GM15510 (cell line): ENCODE results near the gene HYAL1.

ENCODE experiments used
- POLR2A ChIP-seq: IDR thresholded peaks from 3 replicates; pipeline ENCODE4 v1.6.1; 2011; ENCODE audit warnings: borderline replicate concordance; ENCODE audit not compliant: insufficient read length; ENCODE audit errors: extremely low read depth

The HYAL1 gene

GRCh38 chr3:50340147-50340447, 36.7 kb upstream of the HYAL1 start:
- no peak for TF ChIP-seq POLR2A

- no peak for TF ChIP-seq POLR2A
These were observed 36.2 kb upstream of the HYAL1 start for GRCh38 chr3:50339485-50340146.

DNA sequence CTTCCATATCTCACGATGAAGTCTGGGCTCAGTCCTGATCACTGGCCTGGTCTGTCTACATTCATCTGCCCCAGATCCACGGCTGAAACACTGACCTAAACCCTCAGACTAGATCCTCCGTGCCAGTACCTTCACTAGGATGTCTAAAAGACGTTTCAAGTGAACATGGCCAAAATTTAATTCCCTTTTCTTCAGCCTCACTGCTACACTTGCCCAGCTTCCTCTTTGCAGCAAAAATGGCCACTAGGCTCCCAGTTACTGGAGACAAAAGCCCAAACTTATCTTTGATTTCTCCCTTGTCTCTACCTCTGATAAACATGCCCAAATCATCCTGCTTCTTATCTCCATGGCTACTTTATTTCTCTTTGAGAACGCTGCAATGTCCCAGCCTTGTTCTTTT, 35.6 kb upstream of the HYAL1 start:
- no peak for TF ChIP-seq POLR2A

- TF ChIP-seq POLR2A: peak; percentile 81
These were observed 33.9 kb upstream of the HYAL1 start for GRCh38 chr3:50337175-50337861.

DNA sequence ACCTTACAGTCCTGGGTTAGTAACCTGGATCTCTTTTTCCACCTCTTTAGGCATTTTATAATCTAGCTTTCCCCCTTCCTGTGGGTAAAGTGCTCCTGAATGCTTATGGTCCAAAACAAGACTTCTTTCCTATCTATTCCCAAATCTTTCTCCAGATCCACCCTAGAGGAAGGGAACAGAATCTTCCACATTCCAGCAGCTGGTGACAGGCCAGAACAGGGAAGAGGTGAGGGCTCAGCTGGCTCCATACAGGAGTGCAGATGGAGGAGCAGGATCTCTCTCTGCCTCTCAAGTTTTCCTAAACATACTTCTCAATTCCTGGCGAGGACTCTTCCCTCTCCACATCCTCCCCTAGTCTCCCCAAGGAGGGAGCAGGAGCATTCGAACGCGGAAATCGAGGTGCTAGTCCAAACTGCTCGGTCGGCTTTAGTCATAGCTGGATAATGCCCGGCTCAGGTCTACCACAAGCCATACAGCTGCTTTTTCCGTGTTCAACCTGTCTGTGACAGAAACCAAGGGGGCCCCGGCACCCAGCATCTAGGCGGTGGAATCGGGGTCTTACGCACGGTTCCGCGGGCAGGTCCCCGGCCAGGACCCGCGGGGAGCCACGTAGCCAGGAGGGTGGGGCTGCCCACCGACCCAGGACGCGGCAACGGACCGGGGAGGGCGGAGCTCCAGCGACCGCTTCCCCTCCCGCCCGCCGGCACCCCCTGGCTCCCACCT, 33.2 kb upstream of the HYAL1 start:
- no peak for TF ChIP-seq POLR2A

DNA sequence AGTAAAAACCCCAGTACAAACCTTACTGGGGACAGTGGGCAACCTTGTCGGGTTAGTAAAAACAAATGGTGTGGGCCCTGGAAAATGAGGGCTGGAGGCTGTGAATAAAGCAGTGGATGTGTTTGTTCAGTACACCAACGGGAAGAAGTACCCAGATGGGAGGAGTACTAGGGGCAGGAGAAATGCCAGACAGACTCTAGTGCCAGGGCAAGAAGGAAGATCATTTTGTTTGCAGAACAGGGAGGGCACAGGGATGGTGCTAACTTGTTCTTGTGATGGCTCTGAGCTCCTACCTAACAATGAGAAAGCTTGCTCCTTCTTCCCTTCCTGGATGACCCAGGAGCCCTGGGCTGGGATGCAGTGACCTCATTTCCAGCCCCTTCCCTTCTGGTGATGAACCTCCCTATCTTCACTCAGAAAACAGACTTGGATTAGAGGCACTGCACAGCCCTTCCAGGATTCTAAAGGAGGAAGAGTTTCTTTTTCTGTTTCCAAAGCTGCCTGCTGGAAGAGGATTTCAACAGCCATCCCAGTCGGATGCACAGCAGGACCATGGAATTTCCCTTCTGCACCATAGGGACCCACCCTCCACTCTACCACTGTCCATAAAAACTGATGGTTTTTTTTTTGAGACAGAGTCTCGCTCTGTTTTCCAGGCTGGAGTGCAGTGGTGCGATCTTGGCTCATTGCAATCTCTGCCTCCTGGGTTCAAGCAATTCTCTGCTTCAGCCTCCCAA, 31.1 kb upstream of the HYAL1 start:
- no peak for TF ChIP-seq POLR2A

DNA sequence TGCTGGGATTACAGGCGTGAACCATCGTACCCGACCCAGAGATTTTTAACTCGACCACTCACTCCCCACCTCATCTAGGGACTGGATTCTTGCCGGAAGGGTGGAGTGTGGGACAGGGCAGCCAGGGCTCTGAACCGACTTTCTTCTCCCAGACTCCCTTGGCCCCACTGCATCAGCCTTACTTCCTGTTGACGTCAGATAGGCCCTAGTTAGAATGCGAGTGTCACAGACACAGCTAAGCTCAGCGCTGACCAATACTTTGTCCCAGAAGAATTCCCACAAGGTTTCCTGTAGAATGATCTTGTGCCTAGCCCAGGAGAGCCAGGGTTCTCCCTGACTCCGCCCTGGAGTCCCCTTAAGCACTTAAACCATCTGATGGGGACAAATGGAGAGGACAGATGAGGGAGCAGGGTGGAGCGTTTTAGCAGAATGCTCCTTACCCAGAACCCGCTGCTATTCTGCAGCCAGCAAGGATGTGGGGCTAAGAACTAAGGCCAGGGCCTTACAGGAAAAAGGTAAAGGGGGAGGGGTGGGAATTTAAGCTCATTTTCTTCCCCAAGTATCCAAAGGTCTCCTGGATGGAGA, 30.5 kb upstream of the HYAL1 start:
- TF ChIP-seq POLR2A: no peak

DNA sequence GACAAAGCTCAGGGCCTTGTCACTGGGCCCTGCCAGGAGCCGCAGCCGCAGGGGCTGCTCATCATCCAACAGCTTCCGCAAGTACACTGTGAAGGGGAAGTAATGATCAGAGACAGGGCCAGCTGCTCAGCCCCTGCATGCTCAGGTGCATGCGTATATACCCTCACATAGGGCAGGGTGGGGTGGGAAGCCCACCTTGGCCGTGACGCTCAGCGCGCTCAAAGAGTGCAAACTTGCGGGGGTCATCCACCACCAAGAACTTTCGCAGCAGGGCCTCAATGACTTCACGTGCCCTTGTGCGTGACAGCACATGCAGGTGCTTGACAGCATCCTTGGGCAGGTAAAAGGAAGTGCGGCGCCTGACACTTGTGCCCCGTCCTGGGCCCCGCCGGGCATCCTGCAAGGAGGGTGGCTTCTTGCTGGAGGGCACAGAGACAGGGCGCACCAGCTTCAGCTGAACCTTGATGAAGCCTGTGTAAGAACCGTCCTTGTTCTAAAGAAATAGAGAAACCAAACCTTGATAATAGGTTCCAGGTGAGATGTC, 28.1 kb upstream of the HYAL1 start:
- no peak for TF ChIP-seq POLR2A

- TF ChIP-seq POLR2A: no peak
These were observed 27.0 kb upstream of the HYAL1 start for GRCh38 chr3:50330330-50330729.

DNA sequence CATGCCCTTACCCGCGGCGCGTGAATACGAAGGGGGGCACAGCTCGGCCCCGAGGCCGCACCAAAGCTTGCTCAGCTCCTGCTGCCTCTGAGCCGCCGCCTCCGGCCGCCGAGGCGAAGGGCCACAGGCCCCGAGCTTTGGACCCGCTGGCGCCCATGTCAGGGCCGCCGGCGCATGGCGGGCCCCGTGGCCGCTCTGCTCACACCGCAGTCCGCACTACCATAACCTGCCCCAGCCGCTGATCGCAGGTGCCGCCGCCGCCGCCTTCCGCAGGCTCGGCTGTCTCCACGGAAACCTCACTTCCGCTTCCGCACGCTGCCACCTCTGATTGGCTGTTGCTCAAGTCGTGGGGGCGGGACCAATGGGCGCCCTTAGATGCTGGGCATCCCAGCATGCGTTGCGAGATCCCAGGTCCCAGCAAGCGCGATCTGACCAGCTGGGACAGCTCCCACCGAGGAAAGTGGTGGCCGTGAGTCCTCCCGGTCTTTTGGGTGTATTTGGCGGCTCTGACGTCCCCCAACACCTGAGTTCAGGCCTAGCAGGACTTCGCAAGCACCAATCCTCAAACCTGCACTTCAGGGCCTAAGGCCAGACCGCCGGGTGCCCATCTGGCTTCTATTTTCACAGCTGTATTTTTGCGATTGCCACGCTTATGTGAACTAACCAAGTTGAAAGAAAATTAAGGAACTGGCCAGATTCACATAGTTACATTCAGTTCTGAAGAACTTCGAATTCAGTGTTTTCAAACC, 24.7 kb upstream of the HYAL1 start, which contains the start of gene TUSC2:
TSS of gene TUSC2 (minus strand) at position 281 of the 749 bp plus-strand sequence. CDS start at position 157, 124 bp downstream.
- TF ChIP-seq POLR2A: peak; percentile 84

GRCh38 chr3:50327129-50327528, 23.8 kb upstream of the HYAL1 start:
- TF ChIP-seq POLR2A: no peak

- TF ChIP-seq POLR2A: no peak
These were observed 22.8 kb upstream of the HYAL1 start for GRCh38 chr3:50326182-50326541.

- no peak for TF ChIP-seq POLR2A
These were observed 22.3 kb upstream of the HYAL1 start for GRCh38 chr3:50325497-50326181.

DNA sequence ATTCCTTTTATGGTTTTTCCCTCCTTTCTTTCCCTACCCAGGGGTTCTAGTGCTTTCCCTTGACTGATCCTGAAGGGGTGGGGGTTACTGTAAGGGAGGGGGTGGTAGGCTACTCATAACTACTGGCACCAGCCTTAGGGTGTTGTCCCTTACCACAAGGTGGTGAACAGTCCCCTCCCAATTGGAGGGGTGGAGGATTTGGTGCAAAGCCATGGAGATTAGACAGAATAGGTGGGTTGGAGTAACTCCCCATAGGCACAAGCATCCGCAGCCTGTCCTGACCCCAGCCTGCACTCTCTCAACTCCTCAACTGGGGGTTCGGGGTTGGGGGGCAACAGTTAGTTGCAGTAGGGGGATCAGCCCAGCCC, 21.7 kb upstream of the HYAL1 start:
- TF ChIP-seq POLR2A: no peak
